Heart right ventricle (tissue), 16 donors: Measurements from ENCODE around the gene PRKAG2. TPM values are rescaled to one million over a fixed set of nuclear protein-coding genes. Genes with fewer than 3 reads are reported as not detected.

Experiments
- ATAC-seq, 8 donors: fragments of 200-7000 bp; cut with Tn5 transposase; one replicate each; pipeline ENCODE4 v1.9.1; 2020; ENCODE audit warnings: mild to moderate bottlenecking in 8 of 8, moderate library complexity in 8 of 8, moderate number of reproducible peaks in 1 of 8
- DNase-seq, 2 donors: peaks; one replicate each; pipeline ENCODE4 v3.0.0-alpha.2; 2020
- H3K27ac ChIP-seq, 10 donors: fragments of 200-600 bp; sonication (generic) in 2 of 10; one replicate each; pipeline versions ENCODE4 v1.5.0 to v1.8.0; 2020 to 2022; ENCODE audit warnings: mild to moderate bottlenecking in 3 of 10
- H3K27me3 ChIP-seq, 7 donors: fragments of 200-600 bp; one replicate each; pipeline ENCODE4 v1.8.0; 2021 to 2022; ENCODE audit warnings: mild to moderate bottlenecking in 2 of 7
- H3K36me3 ChIP-seq, 9 donors: fragments of 200-600 bp; sonication (generic) in 1 of 9; one replicate each; pipeline versions ENCODE4 v1.5.0 to v1.8.0; 2020 to 2022; ENCODE audit warnings: mild to moderate bottlenecking in 2 of 9
- H3K4me1 ChIP-seq, 9 donors: fragments of 200-600 bp; sonication (generic) in 1 of 9; one replicate each; pipeline versions ENCODE4 v1.5.0 to v1.8.0; 2020 to 2022; ENCODE audit warnings: mild to moderate bottlenecking in 4 of 9
- H3K4me3 ChIP-seq, 10 donors: fragments of 200-600 bp; sonication (generic) in 2 of 10; one replicate each; pipeline versions ENCODE4 v1.5.0 to v1.8.0; 2020 to 2022; ENCODE audit warnings: mild to moderate bottlenecking in 7 of 10, moderate library complexity in 2 of 10
- H3K9me3 ChIP-seq, 11 donors: fragments of 200-600 bp in 10 of 11; sonication (generic) in 2 of 11; one replicate each; pipeline versions ENCODE4 v1.5.0 to v1.8.0; 2013 to 2022; ENCODE audit warnings: mild to moderate bottlenecking in 2 of 11, control low read depth in 1 of 11, moderate library complexity in 1 of 11
- WGBS, 2 donors: extraction: QIAGEN DNeasy Blood & Tissue Kit; methylation state at CpG; one replicate each; pipeline ENCODE4 v1.1.7; 2013; ENCODE audit warnings: inconsistent platforms in 1 of 2; 5-methylcytosine and 5-hydroxymethylcytosine counted together
- intact Hi-C, 10 donors: fragments of 100-400 bp; cut with DNase I; formaldehyde crosslinking; loops; one replicate each; pipeline versions ENCODE4 v1.11.1 to v1.14.2; 2022
- polyA plus RNA-seq, 2 donors: library from polyadenylated mRNA; stranded (reverse); fragments of 200-250 nt; gene quantifications; one replicate each; pipeline ENCODE4 v1.2.3, GENCODE V29; 2013
- total RNA-seq, 10 donors: library from RNA; stranded (reverse); fragmentation: NEBNext Ultra II Directional in 3 of 10; extraction: Animal tissue kit (Norgen Biotek cat#: 25700) in 3 of 10; gene quantifications; one replicate each; pipeline versions ENCODE4 v1.2.1 to v1.2.4, GENCODE V29; 2021 to 2023
- TF ChIP-seq, protein P1 (sequence below), 9 donors: fragments of 200-600 bp; sonication (generic) in 2 of 9; IDR thresholded peaks; one replicate each; pipeline versions ENCODE4 v1.5.0 to v1.8.0; 2021 to 2022; ENCODE audit warnings: antibody characterized with exemption in 9 of 9, mild to moderate bottlenecking in 5 of 9, moderate library complexity in 1 of 9
- donor health status: Arrhythmogenic right ventricular cardiomyopathy.
- donor health status: ischemic (EF 13 %, LVEDD 7.1; RV severe dilation, severe dysfunction).
- donor health status: healthy with polysubstance abuse.
- donor health status: DM: no; HTN: yes; CAD: no.
- donor health status: DM: no; HTN: no; CAD: no.
- donor health status: ischemic (EF 25% LVEDD 6.9; RV normal size, moderate dysfunction).
- donor health status: ischemic (EF 25% LVEDD 5.7; RV mildly dilated, moderate dysfunction).
- donor health status: healthy.
- donor health status: DM: yes; HTN: yes; CAD: no.
- donor health status: Ischemic cardiomyopathy.
- donor health status: ischemic (EF 35%, LVEDD 5.7; RV mildly dilated, moderate dysfunction).
- donor health status: nonischemic (EF 11% LVEDD 7.7; RV severe dilation, severe dysfunction).
- donor health status: DM: yes; HTN: yes; CAD: no.
- donor health status: PGD.
- donor health status: ischemic (EF 29% LVEDD 5.4; RV normal size, mild dysfunction).
- donor health status: nonischemic (EF 23%, LVEDD 6.1; RV moderate dilation, normal function).

The PRKAG2 gene
- total and polyA plus RNA-seq, 12 donors: 52.4 to 156 (median 114) TPM

DNA sequence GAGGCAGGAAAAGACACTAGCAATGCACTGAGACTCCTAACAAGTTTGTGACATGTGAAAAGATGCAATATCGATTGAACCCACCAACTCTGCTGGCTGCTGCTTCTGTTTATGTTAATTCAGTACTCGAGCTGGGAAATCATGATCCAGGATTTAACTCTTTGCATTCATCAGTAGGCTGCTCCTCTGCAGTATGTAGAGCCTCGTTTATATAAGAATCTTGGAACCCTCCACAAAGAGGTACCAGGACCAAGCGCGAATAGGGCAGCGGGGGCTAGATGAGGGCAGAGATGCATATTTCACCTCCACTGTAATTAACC lies 7.8 kb downstream of the PRKAG2 start:
- TF ChIP-seq, protein P1, sequence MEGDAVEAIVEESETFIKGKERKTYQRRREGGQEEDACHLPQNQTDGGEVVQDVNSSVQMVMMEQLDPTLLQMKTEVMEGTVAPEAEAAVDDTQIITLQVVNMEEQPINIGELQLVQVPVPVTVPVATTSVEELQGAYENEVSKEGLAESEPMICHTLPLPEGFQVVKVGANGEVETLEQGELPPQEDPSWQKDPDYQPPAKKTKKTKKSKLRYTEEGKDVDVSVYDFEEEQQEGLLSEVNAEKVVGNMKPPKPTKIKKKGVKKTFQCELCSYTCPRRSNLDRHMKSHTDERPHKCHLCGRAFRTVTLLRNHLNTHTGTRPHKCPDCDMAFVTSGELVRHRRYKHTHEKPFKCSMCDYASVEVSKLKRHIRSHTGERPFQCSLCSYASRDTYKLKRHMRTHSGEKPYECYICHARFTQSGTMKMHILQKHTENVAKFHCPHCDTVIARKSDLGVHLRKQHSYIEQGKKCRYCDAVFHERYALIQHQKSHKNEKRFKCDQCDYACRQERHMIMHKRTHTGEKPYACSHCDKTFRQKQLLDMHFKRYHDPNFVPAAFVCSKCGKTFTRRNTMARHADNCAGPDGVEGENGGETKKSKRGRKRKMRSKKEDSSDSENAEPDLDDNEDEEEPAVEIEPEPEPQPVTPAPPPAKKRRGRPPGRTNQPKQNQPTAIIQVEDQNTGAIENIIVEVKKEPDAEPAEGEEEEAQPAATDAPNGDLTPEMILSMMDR (IDR thresholded peaks at IDR 0.05): no peak
- Histone ChIP-seq H3K36me3 (no peaks in the 10 kb centered on the region), H3K4me3 (peak overlapping the region in 4 of 10 donors; percentile 19 to 36 (median 32)), H3K9me3 (no peaks in the 10 kb centered on the region), H3K27ac (peak overlapping the region in 9 of 10 donors; percentile 59 to 91 (median 86)), H3K27me3 (no peaks in the 10 kb centered on the region), H3K4me1 (peaks cover 3 to 54% (median 29%) of the 10 kb centered on the region in 9 donors)
- intact Hi-C loops: no loop called here
- DNase-seq: no peak
- no peak for ATAC-seq
- 41 to 49% methylated on average over 6 of the region's 6 CpGs for whole genome bisulfite sequencing, 2 donors

DNA sequence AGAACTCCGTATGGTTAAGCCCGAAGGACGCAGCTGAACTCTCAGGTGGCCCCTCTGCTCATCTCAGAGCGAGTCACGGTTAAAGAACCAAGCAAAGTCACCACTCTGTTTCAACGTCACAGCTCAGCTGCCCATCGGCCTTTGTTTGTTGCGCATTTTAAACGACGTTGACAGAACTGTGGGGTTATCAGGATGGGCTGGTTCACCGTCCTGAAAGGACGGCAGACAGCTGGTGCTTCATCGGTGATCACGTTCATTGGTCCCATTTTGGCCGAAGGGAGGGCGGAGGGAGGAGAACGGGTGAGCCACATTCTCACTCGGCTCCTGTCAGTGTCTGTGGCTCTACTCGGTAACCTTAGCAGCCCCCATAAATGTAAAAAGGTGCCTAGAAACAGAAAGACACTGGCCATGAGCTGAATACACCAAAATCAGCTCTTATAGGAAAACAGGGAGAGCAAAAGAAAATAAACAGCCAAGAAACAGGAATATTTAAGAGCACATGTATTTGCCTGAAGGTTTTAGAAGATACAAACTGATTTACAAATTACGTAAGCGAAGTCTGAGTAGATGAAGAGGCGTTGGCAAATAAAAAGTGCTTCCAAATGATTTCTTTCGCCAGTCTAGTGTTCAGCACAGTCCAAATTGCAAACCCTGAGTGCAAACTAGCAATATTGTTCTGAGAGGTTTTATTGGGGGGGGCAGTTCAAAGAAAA lies 8.4 kb downstream of the PRKAG2 start:
- Histone ChIP-seq H3K27ac (peak overlapping the region; percentile 59 to 91 (median 86)), H3K36me3 (no peaks in the 10 kb centered on the region), H3K27me3 (no peaks in the 10 kb centered on the region), H3K4me3 (peak overlapping the region in 8 of 10 donors; percentile 2 to 36 (median 25)), H3K4me1 (peaks cover 3 to 52% (median 33%) of the 10 kb centered on the region in 9 donors), H3K9me3 (no peaks in the 10 kb centered on the region)
- intact Hi-C loops: no loop called here
- DNase-seq: no peak
- ATAC-seq: peak; percentile 7 to 61 (median 44)
- 24 to 33% methylated on average over 23 of the region's 23 CpGs for WGBS, 2 donors
- TF ChIP-seq, protein P1 (IDR thresholded peaks at IDR 0.05): no peak

DNA sequence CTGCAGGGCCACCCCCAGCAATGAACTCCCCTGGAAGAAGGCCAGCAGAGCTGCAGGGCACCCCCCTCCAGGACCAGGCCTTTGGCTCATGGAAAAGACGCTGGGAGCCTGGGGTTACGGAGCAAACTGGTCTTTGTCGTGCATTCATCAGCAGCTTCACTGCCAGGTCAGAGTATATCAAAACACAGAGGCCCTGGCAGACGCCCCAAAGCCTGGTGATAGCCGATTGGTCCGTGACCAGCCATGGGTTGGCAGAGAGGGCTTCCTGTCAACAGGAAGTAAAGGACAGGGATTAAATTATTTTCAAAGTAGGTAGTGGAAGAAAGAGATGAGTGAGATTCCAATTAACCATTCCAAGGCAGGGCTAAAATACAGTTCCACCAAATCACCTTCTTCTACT lies 9.0 kb downstream of the PRKAG2 start:
- intact Hi-C loops: no loop called here
- TF ChIP-seq, protein P1 (IDR thresholded peaks at IDR 0.05): no peak
- Histone ChIP-seq H3K4me1 (peaks cover 3 to 49% (median 35%) of the 10 kb centered on the region in 9 donors), H3K4me3 (peak overlapping the region in 7 of 10 donors; percentile 2 to 36 (median 30)), H3K27ac (peak overlapping the region; percentile 59 to 91 (median 86)), H3K36me3 (no peaks in the 10 kb centered on the region), H3K9me3 (no peaks in the 10 kb centered on the region), H3K27me3 (no peaks in the 10 kb centered on the region)
- peak; percentile 74 to 76 for DNase-seq
- ATAC-seq: peak; percentile 65 to 91 (median 78)
- 15 to 18% methylated on average over 6 of the region's 6 CpGs for WGBS, 2 donors

DNA sequence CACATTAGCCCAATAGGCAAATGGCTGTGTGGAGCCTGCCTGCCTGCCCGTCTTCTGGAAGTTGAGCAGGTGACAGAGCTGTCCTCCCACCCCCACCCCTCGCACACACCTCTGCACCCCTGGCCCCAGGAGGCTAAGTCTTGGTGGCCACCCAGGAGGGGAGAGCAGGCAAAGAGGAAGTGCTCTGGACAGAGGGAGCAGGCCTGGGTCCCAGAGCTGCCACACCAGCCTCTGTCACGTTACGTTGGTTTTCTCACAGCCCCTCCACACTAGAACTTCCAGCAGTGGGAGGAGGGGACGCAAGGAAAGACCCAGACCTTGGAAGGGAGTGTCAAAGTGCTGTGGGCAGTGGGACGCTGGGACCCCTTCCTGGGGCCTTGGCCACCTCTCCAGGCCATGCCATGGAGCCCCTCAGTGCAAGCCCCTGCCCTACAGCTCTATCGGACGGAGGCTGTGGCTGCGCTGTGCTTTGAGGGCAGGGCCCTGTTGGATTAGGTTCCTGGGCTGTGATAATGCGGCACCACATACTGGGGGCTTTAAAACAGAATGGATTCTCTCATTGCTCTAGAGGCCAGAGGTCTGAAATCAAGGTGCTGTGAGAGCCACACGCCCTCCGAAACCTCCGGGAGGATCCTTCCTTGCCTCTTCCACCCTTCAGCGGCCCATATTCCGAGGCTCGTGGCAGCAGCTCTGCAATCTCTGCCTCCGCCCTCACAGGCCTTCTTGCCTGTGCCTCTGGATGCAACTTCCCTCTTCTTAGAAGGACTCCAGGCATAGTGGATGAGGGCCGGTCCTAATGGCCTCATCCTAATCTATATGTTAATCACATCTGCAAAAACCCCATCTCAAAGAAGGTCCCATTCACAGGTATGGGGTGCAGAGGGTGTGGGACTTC lies 9.9 kb downstream of the PRKAG2 start:
- no peak for ATAC-seq
- 89 to 93% methylated on average over 18 of the region's 18 CpGs for WGBS, 2 donors
- Histone ChIP-seq H3K27ac (peak overlapping the region in 8 of 10 donors; percentile 70 to 91 (median 87)), H3K4me3 (no peak overlapping the region), H3K4me1 (peaks cover 3 to 49% (median 35%) of the 10 kb centered on the region in 9 donors), H3K36me3 (no peaks in the 10 kb centered on the region), H3K9me3 (no peaks in the 10 kb centered on the region), H3K27me3 (no peaks in the 10 kb centered on the region)
- TF ChIP-seq, protein P1 (IDR thresholded peaks at IDR 0.05): no peak
- intact Hi-C loops: no loop called here
- no peak for DNase-seq
